Femur (tissue), 1 donor: ENCODE data around the gene SLC15A2.
"Not testable (repeated sequence)": the region's sequence is repeated elsewhere in the genome, so short reads cannot be mapped to it uniquely, and the experiment has no call there.

Experiments
- DNase-seq: peaks from one replicate; pipeline ENCODE4 v3.0.0-alpha.2; 2017

The SLC15A2 gene

DNA sequence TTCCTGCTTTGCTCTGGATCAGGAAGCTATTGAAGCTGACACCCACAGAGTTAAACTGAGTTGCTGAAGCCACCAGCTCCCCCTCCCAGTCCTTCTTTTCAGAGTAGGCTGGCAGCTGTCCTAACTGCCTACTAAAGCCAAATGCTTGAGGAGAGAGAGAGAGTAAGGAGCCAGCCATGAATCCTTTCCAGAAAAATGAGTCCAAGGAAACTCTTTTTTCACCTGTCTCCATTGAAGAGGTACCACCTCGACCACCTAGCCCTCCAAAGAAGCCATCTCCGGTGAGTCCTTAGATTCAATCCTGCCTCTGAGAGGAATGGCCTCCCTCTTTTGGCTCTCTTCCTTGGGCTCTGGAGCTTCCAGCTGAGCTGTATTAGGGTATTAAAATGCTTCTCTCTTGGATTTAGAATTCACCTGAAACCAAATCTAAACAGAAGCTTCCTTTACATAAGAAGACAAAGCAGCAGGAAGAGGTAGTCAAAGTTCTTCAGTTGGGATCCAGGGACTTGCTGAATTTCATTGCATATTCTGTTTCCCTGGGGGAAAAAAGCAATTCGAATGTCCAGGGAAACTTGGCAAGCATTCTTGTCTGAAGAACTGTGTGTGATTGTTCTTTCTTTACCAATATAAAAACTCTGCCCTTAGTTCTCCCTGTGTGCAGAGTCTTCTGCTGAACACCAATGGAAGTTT, at the start of gene SLC15A2:
Gene SLC15A2, plus strand, starts transcription at position 101 of the 690 bp plus-strand sequence. Its CDS starts 76 bp downstream, at position 177.
- DNase-seq = peak; percentile 60

GRCh38 chr3:121844892-121845291, 49.3 kb upstream of the SLC15A2 start:
- no peak for DNase-seq

GRCh38 chr3:121852256-121852655, 41.9 kb upstream of the SLC15A2 start:
- no peak for DNase-seq

GRCh38 chr3:121855555-121855954, 38.6 kb upstream of the SLC15A2 start:
- no peak for DNase-seq

- not testable (repeated sequence) for DNase-seq
These were observed 36.4 kb upstream of the SLC15A2 start for GRCh38 chr3:121857778-121858177.

DNA sequence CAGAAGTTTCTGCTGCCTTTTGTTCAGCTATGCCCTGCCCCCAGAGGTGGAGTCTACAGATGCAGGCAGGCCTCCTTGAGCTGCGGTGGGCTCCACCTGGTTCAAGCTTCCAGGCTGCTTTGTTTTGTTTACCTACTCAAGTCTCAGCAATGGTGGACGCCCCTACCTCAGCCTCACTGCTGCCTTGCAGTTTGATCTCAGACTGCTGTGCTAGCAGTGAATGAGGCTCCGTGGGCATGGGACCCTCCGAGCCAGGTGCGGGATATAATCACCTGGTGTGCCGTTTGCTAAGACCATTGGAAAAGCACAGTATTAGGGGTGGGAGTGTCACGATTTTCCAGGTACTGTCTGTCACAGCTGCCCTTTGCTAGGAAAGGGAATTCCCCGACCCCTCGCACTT, 31.0 kb upstream of the SLC15A2 start:
- not testable (repeated sequence) for DNase-seq

DNA sequence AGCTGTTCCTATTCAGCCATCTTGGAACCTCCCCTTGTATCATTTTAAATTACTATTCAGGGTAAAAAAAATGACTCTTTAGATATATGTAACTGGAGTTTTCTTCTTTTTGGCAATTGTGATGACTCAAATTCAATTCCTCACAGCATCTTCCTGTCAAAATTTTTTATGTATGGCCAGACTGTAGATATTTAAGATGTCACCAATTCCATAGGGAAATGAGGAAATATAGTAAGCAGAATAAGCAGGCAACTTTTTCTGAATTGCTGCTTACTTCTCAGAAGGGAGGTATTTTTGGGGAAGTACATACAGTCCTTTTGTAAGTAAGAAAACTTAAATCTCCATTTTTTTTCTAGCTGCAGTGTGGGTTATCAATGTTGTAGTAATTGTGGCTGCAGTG, 30.4 kb upstream of the SLC15A2 start:
- no peak for DNase-seq

- DNase-seq = no peak
These were observed 24.5 kb upstream of the SLC15A2 start for GRCh38 chr3:121869736-121870135.

DNA sequence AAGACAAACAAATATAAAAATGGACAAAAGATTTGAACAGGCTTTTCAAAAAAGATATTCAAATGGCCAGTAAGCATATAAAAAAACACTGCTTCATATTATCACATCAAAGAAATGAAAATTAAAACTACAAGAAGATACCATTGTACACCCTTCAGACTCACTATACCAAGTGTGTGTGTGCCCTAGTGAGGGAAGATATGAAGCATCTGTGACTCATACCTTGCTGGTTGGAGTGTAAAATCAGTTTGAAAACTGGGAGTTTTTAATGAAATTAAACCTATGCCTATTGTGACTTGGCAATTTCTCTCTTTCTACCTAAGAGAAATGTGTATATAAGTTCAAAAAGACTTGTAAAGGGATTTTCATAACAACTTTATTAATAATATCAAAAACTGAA, 23.5 kb upstream of the SLC15A2 start:
- no peak for DNase-seq

DNA sequence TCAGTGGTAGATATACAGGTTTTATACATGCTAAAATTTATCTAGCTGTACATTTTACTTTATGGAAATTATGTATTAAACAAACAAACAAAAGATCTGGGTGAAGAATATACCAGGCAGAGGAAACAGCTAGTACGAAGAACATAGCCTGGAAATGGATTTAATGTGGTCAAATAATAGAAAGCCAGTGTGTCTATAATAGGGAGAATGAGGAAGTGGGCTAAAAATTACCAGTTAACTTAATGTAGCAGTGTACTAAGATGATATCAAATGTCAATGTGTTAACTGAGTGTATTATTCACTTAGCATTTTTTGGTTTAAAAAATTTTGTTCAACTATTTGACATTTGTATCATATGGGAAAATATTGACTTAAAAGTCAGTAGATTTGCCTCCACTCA, 22.8 kb upstream of the SLC15A2 start:
- DNase-seq = no peak

DNA sequence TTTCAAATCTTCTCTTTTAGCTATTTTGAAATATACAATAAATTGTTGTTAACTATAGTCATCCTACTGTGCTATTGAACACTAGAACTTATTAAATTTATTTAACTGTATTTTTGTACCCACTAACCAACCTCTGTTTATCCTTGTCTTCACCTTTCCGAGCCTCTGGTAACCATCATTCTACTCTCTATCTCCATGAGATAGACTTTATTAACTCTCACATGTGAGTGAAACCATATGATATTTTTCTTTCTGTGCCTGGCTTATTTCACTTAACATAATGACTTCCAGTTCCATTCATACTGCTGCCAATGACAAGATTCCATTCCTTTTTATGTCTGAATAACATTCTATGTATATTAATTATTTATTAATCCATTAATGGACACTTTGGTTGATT, 15.8 kb upstream of the SLC15A2 start:
- DNase-seq = no peak

- no peak for DNase-seq
These were observed 10.7 kb upstream of the SLC15A2 start for GRCh38 chr3:121883507-121883906.

GRCh38 chr3:121885386-121885785, 8.8 kb upstream of the SLC15A2 start:
- DNase-seq = no peak

- no peak for DNase-seq
These were observed 920 bp downstream of the SLC15A2 start for GRCh38 chr3:121895121-121895520.

- no peak for DNase-seq
These were observed 1.5 kb downstream of the SLC15A2 start for GRCh38 chr3:121895736-121896135.

GRCh38 chr3:121896823-121897222, 2.6 kb downstream of the SLC15A2 start:
- no peak for DNase-seq

DNA sequence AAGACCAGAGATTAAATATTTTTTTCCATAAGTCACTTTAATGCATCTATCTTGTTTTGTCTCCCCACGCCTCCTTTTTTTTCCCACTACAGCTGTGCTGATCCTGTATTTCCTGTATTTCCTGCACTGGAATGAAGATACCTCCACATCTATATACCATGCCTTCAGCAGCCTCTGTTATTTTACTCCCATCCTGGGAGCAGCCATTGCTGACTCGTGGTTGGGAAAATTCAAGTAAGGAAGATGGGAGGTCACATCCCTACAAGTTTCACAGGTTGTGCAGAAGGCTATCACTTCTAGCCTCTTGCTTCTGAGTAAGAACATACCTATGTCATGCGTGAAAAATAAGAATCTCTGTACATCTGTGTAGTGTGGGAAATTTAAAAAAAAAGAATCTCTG, 3.1 kb downstream of the SLC15A2 start:
- DNase-seq = no peak

DNA sequence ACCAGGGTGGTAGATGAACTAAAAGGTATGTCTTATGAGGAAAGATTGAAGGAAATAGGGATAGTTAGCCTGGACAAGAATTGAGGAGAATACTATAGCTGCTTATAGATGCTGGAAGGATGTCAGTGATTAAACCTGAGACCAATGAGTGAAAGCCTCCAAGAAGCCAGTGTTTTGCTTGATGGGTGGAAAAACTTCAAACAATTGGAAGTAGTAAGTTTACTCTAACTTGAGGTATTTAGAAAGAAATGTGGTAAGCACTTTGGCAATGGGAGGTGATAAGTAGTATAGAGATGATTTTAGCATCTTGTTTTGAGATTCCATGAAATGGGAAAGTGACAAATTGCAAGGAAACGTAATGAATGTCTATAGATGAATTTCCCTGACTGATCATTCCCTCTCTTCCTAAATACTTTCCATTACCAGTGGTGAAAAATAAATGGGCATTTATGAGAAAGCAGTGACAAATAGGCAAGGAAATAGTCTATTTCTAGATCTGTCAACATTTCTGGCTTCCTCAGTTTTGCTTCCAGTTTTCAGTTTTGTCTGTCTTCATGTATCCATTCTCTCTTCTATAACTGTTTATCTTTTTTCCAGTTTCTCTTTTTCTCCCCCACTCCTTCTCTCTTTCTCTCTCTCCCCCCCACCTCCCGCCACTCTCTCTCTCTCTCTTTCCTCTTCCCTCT, 19.2 kb downstream of the SLC15A2 start:
- no peak for DNase-seq

- DNase-seq = no peak
These were observed 20.1 kb downstream of the SLC15A2 start for GRCh38 chr3:121914081-121914998.

DNA sequence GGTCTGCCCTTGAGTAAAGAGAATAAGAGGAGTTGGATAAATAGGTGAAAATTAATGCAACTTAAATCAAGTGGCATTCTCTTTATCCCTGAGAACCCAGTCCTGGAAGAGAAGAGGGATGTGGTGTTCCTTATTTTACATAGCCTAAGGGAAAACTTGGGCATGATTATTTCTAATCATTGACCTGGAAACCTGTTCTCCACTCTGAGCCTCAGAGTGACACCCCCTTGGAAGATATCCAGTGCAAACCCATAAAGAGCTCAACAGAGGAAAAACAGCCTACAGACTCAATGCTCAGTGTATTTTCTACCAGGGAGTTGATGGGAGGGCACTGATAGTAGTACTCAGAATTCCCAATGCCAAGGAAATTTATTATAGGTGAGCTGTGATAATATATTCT, 22.0 kb downstream of the SLC15A2 start:
- DNase-seq = no peak

DNA sequence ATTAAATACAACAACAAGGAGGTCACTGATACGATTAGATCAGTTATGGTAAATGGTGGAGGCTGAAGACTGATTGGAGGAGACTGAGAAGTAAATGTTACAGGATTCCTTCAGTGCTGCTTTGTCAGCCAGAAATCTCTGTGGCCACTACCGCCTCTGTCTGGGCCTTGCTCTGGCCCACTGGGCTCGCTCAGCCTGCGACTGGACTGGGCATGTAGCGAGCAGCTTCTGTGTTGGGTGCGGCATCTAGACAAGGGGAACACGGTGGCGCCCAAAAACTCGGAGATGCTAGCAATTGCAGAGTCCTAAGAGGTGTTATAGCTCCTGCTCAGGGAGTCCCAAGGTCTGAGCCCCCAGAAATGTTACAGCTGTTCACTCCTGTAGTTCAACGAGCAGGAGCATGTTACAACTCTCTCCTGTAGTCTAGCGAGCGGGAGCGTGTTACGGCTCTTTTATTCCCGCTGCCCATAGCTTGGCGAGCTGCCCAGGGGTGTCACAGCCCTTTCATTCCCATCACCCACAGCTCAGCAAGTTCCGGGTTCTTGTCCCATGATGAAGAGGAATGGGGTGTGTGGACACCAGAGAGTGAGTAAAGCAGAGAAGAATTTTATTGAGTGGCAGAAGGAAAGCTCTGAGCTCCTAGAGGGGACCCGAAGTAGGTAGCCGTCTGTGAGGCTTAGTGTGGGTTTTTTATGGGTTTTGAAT, 24.7 kb downstream of the SLC15A2 start:
- no peak for DNase-seq

DNA sequence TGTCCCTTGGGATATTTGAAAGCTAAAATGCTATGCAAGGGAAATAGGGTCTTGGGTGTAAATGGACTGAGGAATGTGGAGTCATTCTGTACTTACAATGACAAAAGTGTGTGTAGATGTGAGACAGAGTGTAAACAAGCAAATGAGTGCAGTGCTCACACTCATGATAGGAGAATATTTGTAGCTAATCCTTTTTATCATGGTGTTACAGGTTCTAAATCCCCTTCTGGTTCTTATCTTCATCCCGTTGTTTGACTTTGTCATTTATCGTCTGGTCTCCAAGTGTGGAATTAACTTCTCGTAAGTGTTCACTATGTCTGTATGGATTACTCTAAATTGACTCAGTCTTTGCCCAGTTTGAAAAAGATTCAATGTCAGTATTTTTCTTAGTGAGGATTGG, 30.5 kb downstream of the SLC15A2 start:
- DNase-seq = no peak

DNA sequence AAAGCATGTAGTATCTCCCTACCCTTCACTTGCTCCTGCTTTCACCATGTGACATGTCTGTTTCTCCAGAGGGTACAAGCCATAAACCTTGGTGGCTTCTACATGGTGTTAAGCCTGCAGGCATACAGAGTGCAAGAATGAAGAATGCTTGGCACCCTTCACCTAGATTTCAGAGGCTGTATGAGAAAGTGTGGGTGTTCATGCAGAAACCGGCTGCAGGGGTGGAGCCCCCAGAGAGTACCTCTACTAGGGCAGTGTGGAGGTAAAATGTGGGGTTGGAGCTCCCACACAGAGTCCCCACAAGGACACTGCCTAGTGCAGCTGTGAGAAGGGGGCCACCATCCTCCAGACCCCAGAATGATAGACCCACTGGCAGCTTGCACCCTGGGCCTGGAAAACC, 32.2 kb downstream of the SLC15A2 start:
- no peak for DNase-seq
